ENCODE data around the gene ROBO1.
"Not testable (repeated sequence)": the region's sequence is repeated elsewhere in the genome, so short reads cannot be mapped to it uniquely, and the experiment has no call there.

ROBO1 gene

GRCh38 chr3:78754066-78754743 lies 1013.6 kb downstream of the ROBO1 start:
- DNase-seq = no peak

- DNase-seq = no peak
These were observed 1016.5 kb downstream of the ROBO1 start for GRCh38 chr3:78751266-78751665.

- not testable (repeated sequence) for DNase-seq
These were observed 1017.5 kb downstream of the ROBO1 start for GRCh38 chr3:78750291-78750690.

- no peak for DNase-seq
These were observed 1018.7 kb downstream of the ROBO1 start for GRCh38 chr3:78749056-78749455.

GRCh38 chr3:78745847-78746246 lies 1022.0 kb downstream of the ROBO1 start:
- DNase-seq = no peak

GRCh38 chr3:78742491-78742890 lies 1025.3 kb downstream of the ROBO1 start:
- no peak for DNase-seq

- DNase-seq = no peak
These were observed 1025.8 kb downstream of the ROBO1 start for GRCh38 chr3:78742041-78742440.

- DNase-seq = no peak
These were observed 1026.6 kb downstream of the ROBO1 start for GRCh38 chr3:78741066-78741645.

- DNase-seq = no peak
These were observed 1029.0 kb downstream of the ROBO1 start for GRCh38 chr3:78738833-78739232.

GRCh38 chr3:78737988-78738387 lies 1029.8 kb downstream of the ROBO1 start:
- DNase-seq = no peak

GRCh38 chr3:78736863-78737262 lies 1030.9 kb downstream of the ROBO1 start:
- no peak for DNase-seq

GRCh38 chr3:78734048-78734637 lies 1033.7 kb downstream of the ROBO1 start:
- no peak for DNase-seq

- no peak for DNase-seq
These were observed 1034.9 kb downstream of the ROBO1 start for GRCh38 chr3:78732893-78733292.

GRCh38 chr3:78732471-78732870 lies 1035.3 kb downstream of the ROBO1 start:
- no peak for DNase-seq

GRCh38 chr3:78729946-78730345 lies 1037.9 kb downstream of the ROBO1 start:
- DNase-seq = no peak

GRCh38 chr3:78728406-78729145 lies 1039.2 kb downstream of the ROBO1 start:
- DNase-seq = no peak

GRCh38 chr3:78726545-78726944 lies 1041.3 kb downstream of the ROBO1 start:
- DNase-seq = no peak

GRCh38 chr3:78725703-78726246 lies 1042.0 kb downstream of the ROBO1 start:
- DNase-seq = no peak

- DNase-seq = no peak
These were observed 1042.9 kb downstream of the ROBO1 start for GRCh38 chr3:78724859-78725258.

GRCh38 chr3:78724364-78724763 lies 1043.4 kb downstream of the ROBO1 start:
- not testable (repeated sequence) for DNase-seq

- no peak for DNase-seq
These were observed 1045.8 kb downstream of the ROBO1 start for GRCh38 chr3:78721771-78722543.

- no peak for DNase-seq
These were observed 1049.1 kb downstream of the ROBO1 start for GRCh38 chr3:78718707-78719106.

GRCh38 chr3:78717041-78717440 lies 1050.8 kb downstream of the ROBO1 start:
- no peak for DNase-seq

Measured in NCI-H187 treated with DMSO at 0.1 percent for 48 hours (cell line).